ENCODE measurements around the gene HIRA.
A peak's percentile ranks its signal among the peaks of the same experiment; 100 is the strongest.
"Not testable (repeated sequence)": the region's sequence is repeated elsewhere in the genome, so short reads cannot be mapped to it uniquely, and the experiment has no call there.

The HIRA gene

GRCh38 chr22:19306535-19306934, 125.0 kb downstream of the HIRA start:
- DNase-seq = not testable (repeated sequence)

GRCh38 chr22:19304547-19304946, 127.0 kb downstream of the HIRA start:
- no peak for DNase-seq

GRCh38 chr22:19303785-19304184, 127.7 kb downstream of the HIRA start:
- DNase-seq = no peak

GRCh38 chr22:19295733-19296132, 135.8 kb downstream of the HIRA start:
- DNase-seq = no peak

- DNase-seq = no peak
These were observed 138.9 kb downstream of the HIRA start for GRCh38 chr22:19292458-19293230.

GRCh38 chr22:19291580-19292457, 139.7 kb downstream of the HIRA start, which contains the start of gene CLTCL1:
CLTCL1 (minus strand) TSS chr22:19291719; CDS start chr22:19291641, 78 bp downstream.
- DNase-seq = peak; percentile 51

GRCh38 chr22:19291218-19291579, 140.3 kb downstream of the HIRA start:
- no peak for DNase-seq

- no peak for DNase-seq
These were observed 140.9 kb downstream of the HIRA start for GRCh38 chr22:19290400-19291217.

GRCh38 chr22:19289475-19290161, 141.9 kb downstream of the HIRA start:
- DNase-seq = no peak

GRCh38 chr22:19287889-19288288, 143.6 kb downstream of the HIRA start:
- no peak for DNase-seq

- no peak for DNase-seq
These were observed 144.3 kb downstream of the HIRA start for GRCh38 chr22:19287076-19287707.

GRCh38 chr22:19285831-19286230, 145.7 kb downstream of the HIRA start:
- no peak for DNase-seq
